Gastrocnemius medialis (tissue), 4 donors: ENCODE measurements around the gene DSEL.

Source experiments
- CTCF ChIP-seq, 5 experiments: fragments of 450-650 bp in 3 of 5; fragments of 200-600 bp in 2 of 5; sonication (generic) in 2 of 5; IDR thresholded peaks in 4 of 5; conservative IDR thresholded peaks in 1 of 5; 1 replicate in 4 of 5; 2 replicates in 1 of 5; pipeline ENCODE4 v1.5.1; 2016 to 2019; ENCODE audit warnings: antibody characterized with exemption in 5 of 5, mild to moderate bottlenecking in 3 of 5, moderate library complexity in 3 of 5
- POLR2A ChIP-seq, 2 donors: fragments of 450-650 bp; IDR thresholded peaks; one replicate each; pipeline ENCODE4 v1.6.1; 2017; ENCODE audit warnings: antibody characterized with exemption in 2 of 2, mild to moderate bottlenecking in 2 of 2, moderate library complexity in 2 of 2

- TF ChIP-seq POLR2A (IDR thresholded peaks at IDR 0.05), result no peak
- TF ChIP-seq CTCF (IDR thresholded peaks at IDR 0.05 in 4 of 5, conservative IDR thresholded peaks at IDR 0.05 in 1 of 5), result no peak
These were observed 4.7 kb downstream of the DSEL start for GRCh38 chr18:67511840-67512239.
